D721Med (cell line): Measurements from ENCODE around the gene PHF21B.

Experiments
- DNase-seq: peaks from one replicate; pipeline ENCODE4 v3.0.0; 2011; ENCODE audit warnings: low spot score; ENCODE audit not compliant: insufficient read length
- FAIRE-seq: peaks from 2 replicates; lab custom pipeline; 2011; peaks lifted over from hg19 to GRCh38; lab: Jason Lieb, UNC
- CTCF ChIP-seq: IDR thresholded peaks from 2 replicates; pipeline ENCODE4 v1.5.1; 2012; ENCODE audit warnings: mild to moderate bottlenecking, control low read depth; ENCODE audit not compliant: insufficient read depth; ENCODE audit errors: missing control alignments

Gene PHF21B

GRCh38 chr22:44917372-44918165 lies 92.2 kb downstream of the PHF21B start:
- TF ChIP-seq CTCF, result no peak
- FAIRE-seq (no peak), DNase-seq (no peak)

GRCh38 chr22:44916281-44917231 lies 93.2 kb downstream of the PHF21B start:
- no peak for FAIRE-seq
- TF ChIP-seq CTCF, result no peak
- DNase-seq, result no peak

- FAIRE-seq (no peak), DNase-seq (no peak)
- TF ChIP-seq CTCF, result no peak
Observed at GRCh38 chr22:44915441-44915840, 94.4 kb downstream of the PHF21B start.

- FAIRE-seq, result no peak
- TF ChIP-seq CTCF, result no peak
- no peak for DNase-seq
Observed at GRCh38 chr22:44914026-44914721, 95.6 kb downstream of the PHF21B start.

GRCh38 chr22:44913198-44913983 lies 96.4 kb downstream of the PHF21B start:
- DNase-seq (no peak), FAIRE-seq (no peak)
- no peak for TF ChIP-seq CTCF

- DNase-seq, result no peak
- no peak for TF ChIP-seq CTCF
- no peak for FAIRE-seq
Observed at GRCh38 chr22:44909241-44909640, 100.6 kb downstream of the PHF21B start.
